Astrocyte (in vitro differentiated cells and primary cell): Measurements from ENCODE around the gene RNASE9.

ENCODE experiments used
- CTCF ChIP-seq: IDR thresholded peaks from 2 replicates; pipeline ENCODE4 v1.5.1; 2011; ENCODE audit warnings: low read depth, mild to moderate bottlenecking, inconsistent platforms, low read length, moderate library complexity; ENCODE audit not compliant: insufficient read depth
- EZH2 ChIP-seq: IDR thresholded peaks from 2 replicates; pipeline ENCODE4 v1.6.1; 2012; ENCODE audit warnings: mild to moderate bottlenecking, low read length, inconsistent platforms; ENCODE audit not compliant: insufficient read depth

DNA sequence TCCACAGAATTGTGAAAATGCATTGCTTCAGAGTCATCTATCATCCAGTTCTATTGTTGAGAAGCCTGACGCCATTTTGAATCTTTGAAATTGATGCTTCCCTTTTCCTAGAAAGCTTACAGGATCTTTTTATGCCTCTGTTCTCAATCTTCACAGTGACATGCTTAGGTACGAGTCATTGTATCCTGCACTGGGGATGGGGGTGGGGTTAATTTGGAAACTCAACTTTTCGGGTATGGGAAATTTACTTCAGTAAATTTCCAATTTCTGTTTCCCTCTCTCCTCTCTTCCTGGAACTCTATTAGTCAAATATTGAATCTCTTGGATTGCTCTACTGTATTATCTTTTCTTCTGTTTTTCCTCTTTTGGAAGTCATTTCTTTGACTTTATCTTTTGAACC, 31.0 kb downstream of the RNASE9 start:
- TF ChIP-seq EZH2 (no peak), CTCF (no peak)
